Mesenchymal stem cell (in vitro differentiated cells and primary cell): ENCODE data around the gene ZNF502.

ENCODE experiments used
- DNase-seq: peaks from one replicate; pipeline ENCODE4 v3.0.0-alpha.2; 2013
- H2AFZ ChIP-seq: one replicate; pipeline ENCODE4 v1.6.1; 2013; ENCODE audit warnings: low read depth, mild to moderate bottlenecking, control low read depth, inconsistent platforms, low read length, moderate library complexity
- H2AK5ac ChIP-seq: 2 replicates; pipeline ENCODE4 v1.6.1; 2013; ENCODE audit warnings: low read length, moderate library complexity, mild to moderate bottlenecking, inconsistent platforms; ENCODE audit not compliant: severe bottlenecking
- H2BK120ac ChIP-seq: one replicate; pipeline ENCODE4 v1.6.1; 2013; ENCODE audit warnings: low read depth, mild to moderate bottlenecking, inconsistent platforms, low read length, moderate library complexity
- H2BK12ac ChIP-seq, 2 experiments: one replicate each; pipeline ENCODE4 v1.6.1; 2013; ENCODE audit warnings: inconsistent platforms in 2 of 2, low read length in 2 of 2, mild to moderate bottlenecking in 2 of 2, moderate library complexity in 2 of 2, control low read depth in 1 of 2
- H2BK15ac ChIP-seq: one replicate; pipeline ENCODE4 v1.6.1; 2013; ENCODE audit warnings: mild to moderate bottlenecking, low read depth, inconsistent platforms; ENCODE audit not compliant: poor library complexity, severe bottlenecking
- H2BK5ac ChIP-seq: 2 replicates; pipeline ENCODE4 v1.6.1; 2013; ENCODE audit warnings: low read depth, mild to moderate bottlenecking, low read length, control low read depth, inconsistent platforms; ENCODE audit not compliant: poor library complexity, severe bottlenecking
- H3K14ac ChIP-seq, 2 experiments: one replicate each; pipeline ENCODE4 v1.6.1; 2013; ENCODE audit warnings: inconsistent platforms in 2 of 2, low read length in 2 of 2, control low read depth in 1 of 2, mild to moderate bottlenecking in 1 of 2, moderate library complexity in 1 of 2
- H3K18ac ChIP-seq, 2 experiments: one replicate each; pipeline ENCODE4 v1.6.1; 2013; ENCODE audit warnings: inconsistent platforms in 2 of 2, low read length in 2 of 2, control low read depth in 1 of 2, low read depth in 1 of 2, mild to moderate bottlenecking in 1 of 2
- H3K23ac ChIP-seq, 2 experiments: one replicate each; pipeline ENCODE4 v1.6.1; 2013; ENCODE audit warnings: inconsistent platforms in 2 of 2, low read length in 2 of 2, mild to moderate bottlenecking in 2 of 2, moderate library complexity in 2 of 2, control low read depth in 1 of 2
- H3K27ac ChIP-seq: 2 replicates; pipeline ENCODE4 v1.5.1; 2013; ENCODE audit warnings: mild to moderate bottlenecking, moderate library complexity, low read length, control low read depth, inconsistent platforms; ENCODE audit not compliant: poor library complexity, severe bottlenecking
- H3K27me3 ChIP-seq, 2 experiments: 2 replicates each; pipeline versions ENCODE4 v1.6.1 to v1.7.0; 2013; ENCODE audit warnings: low read length in 2 of 2, mild to moderate bottlenecking in 2 of 2, moderate library complexity in 2 of 2, control low read depth in 1 of 2, inconsistent platforms in 1 of 2; ENCODE audit not compliant: control insufficient read depth in 1 of 2, insufficient read depth in 1 of 2
- H3K36me3 ChIP-seq, 2 experiments: 2 replicates each; pipeline versions ENCODE4 v1.6.1 to v1.7.0; 2013; ENCODE audit warnings: low read length in 2 of 2, control low read depth in 1 of 2, inconsistent platforms in 1 of 2, low read depth in 1 of 2, mild to moderate bottlenecking in 1 of 2; ENCODE audit not compliant: insufficient read depth in 2 of 2, control insufficient read depth in 1 of 2
- H3K4ac ChIP-seq, 2 experiments: one replicate each; pipeline ENCODE4 v1.6.1; 2013; ENCODE audit warnings: inconsistent platforms in 2 of 2, low read length in 2 of 2, mild to moderate bottlenecking in 2 of 2, moderate library complexity in 2 of 2, control low read depth in 1 of 2, low read depth in 1 of 2
- H3K4me1 ChIP-seq: 2 replicates; pipeline ENCODE4 v1.6.1; 2013; ENCODE audit warnings: low read depth, low read length, control low read depth; ENCODE audit not compliant: control insufficient read depth, insufficient read depth
- H3K4me2 ChIP-seq: 2 replicates; pipeline ENCODE4 v1.6.1; 2013; ENCODE audit warnings: low read length, mild to moderate bottlenecking, inconsistent platforms; ENCODE audit not compliant: poor library complexity, severe bottlenecking
- H3K4me3 ChIP-seq, 2 experiments: 2 replicates each; pipeline versions ENCODE4 v1.5.1 to v1.7.0; 2013; ENCODE audit warnings: low read length in 2 of 2, mild to moderate bottlenecking in 2 of 2, control low read depth in 1 of 2, low read depth in 1 of 2; ENCODE audit not compliant: insufficient read depth in 1 of 2
- H3K79me1 ChIP-seq: replicated peaks from 2 replicates; pipeline ENCODE4 v1.6.1; 2013; ENCODE audit warnings: mild to moderate bottlenecking, control low read depth, low read length, inconsistent platforms; ENCODE audit not compliant: poor library complexity, severe bottlenecking
- H3K9ac ChIP-seq: 2 replicates; pipeline ENCODE4 v1.7.0; 2013; ENCODE audit warnings: mild to moderate bottlenecking, low read length, moderate library complexity
- H3K9me3 ChIP-seq: 2 replicates; pipeline ENCODE4 v1.7.0; 2013; ENCODE audit warnings: mild to moderate bottlenecking, low read length; ENCODE audit not compliant: control insufficient read depth
- H4K8ac ChIP-seq: one replicate; pipeline ENCODE4 v1.6.1; 2013; ENCODE audit warnings: inconsistent platforms, mild to moderate bottlenecking, low read length, moderate library complexity
- H4K91ac ChIP-seq: one replicate; pipeline ENCODE4 v1.6.1; 2013; ENCODE audit warnings: mild to moderate bottlenecking, low read length, inconsistent platforms
- WGBS: methylation state at CpG from one replicate; pipeline ENCODE4 v1.1.7; 2013; ENCODE audit warnings: mixed read lengths; 5-methylcytosine and 5-hydroxymethylcytosine counted together

The ZNF502 gene

DNA sequence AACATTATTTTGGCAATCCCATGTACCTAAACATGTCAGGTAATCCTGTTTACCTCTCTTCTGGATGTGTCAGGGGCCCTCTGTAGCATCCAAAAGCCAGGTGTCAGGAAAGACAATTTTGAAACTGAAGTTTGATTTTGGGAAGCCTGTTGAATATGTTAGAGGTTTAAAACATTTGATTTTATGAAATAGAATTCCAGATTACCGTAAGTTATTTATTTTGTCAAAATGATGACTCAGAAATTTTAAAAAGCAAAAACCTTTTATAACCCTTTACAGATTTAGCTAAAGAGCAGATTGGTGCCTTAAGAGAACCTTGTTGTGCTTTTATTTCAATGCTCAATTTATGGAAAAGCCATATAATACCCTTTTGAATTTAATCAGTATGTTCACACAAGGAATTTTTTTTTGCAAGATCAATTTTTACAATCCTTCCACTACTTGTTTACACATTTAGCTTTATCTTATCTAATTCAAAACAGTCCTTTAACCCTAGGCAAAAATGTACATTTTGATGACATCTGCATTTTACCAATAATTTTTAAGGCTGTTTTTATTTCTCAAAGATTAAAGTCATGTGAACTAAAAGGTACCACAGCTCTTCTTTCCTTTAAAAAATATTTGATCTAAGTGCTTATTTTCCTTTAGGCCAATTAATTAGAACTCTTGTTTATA lies 59.1 kb downstream of the ZNF502 start:
- Histone ChIP-seq H3K4ac (no peak overlapping the region), H3K27me3 (no peaks in the 10 kb centered on the region), H4K91ac (no peak overlapping the region), H3K14ac (no peak overlapping the region), H3K9ac (no peak overlapping the region), H3K27ac (no peak overlapping the region), H3K23ac (no peak overlapping the region), H2AK5ac (no peak overlapping the region), H3K4me2 (no peak overlapping the region), H3K79me1 (peaks cover 39% of the 10 kb centered on the region), H2AFZ (no peak overlapping the region), H3K18ac (no peak overlapping the region), H3K4me3 (no peak overlapping the region), H2BK12ac (no peak overlapping the region), H3K9me3 (peaks cover 56% of the 10 kb centered on the region), H2BK5ac (no peak overlapping the region), H2BK120ac (no peak overlapping the region), H3K36me3 (peaks cover 0 to 3% of the 10 kb centered on the region in 2 experiments), H3K4me1 (no peaks in the 10 kb centered on the region), H2BK15ac (no peak overlapping the region), H4K8ac (no peak overlapping the region)
- WGBS, result no CpG with 5 or more reads among the region's 1 CpG
- DNase-seq, result no peak

DNA sequence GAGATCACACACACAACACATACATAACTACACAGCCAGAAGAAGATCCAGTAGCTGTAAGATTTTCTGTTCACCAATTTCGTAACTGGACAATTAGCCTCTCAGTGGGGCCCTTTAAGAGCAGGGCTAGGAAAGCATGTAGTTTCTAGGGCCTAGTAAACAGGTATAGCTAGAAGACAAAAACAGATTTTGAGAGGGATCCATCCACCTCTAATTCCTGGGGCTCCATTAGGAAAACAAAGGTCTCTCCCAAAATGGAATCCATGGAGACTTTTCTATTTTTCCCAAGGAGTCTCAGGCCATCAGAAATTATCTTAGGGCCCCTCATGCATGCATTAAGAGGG lies 59.6 kb downstream of the ZNF502 start:
- WGBS, result 100% methylated on average over 1 of the region's 1 CpG
- no peak overlapping the region for H3K18ac ChIP-seq
- H4K8ac ChIP-seq, result no peak overlapping the region
- peaks cover 38% of the 10 kb centered on the region for H3K79me1 ChIP-seq
- DNase-seq, result no peak
- H2BK12ac ChIP-seq, result no peak overlapping the region
- H3K4ac ChIP-seq, result no peak overlapping the region
- H2BK120ac ChIP-seq, result no peak overlapping the region
- no peak overlapping the region for H3K4me2 ChIP-seq
- H3K9me3 ChIP-seq, result peaks cover 56% of the 10 kb centered on the region
- no peak overlapping the region for H3K23ac ChIP-seq
- no peak overlapping the region for H3K27ac ChIP-seq
- H2BK5ac ChIP-seq, result no peak overlapping the region
- no peak overlapping the region for H2AK5ac ChIP-seq
- no peak overlapping the region for H2AFZ ChIP-seq
- H3K9ac ChIP-seq, result no peak overlapping the region
- no peak overlapping the region for H3K14ac ChIP-seq
- H3K36me3 ChIP-seq, result peaks cover 0 to 3% of the 10 kb centered on the region in 2 experiments
- no peak overlapping the region for H3K4me3 ChIP-seq
- H3K27me3 ChIP-seq, result no peaks in the 10 kb centered on the region
- no peak overlapping the region for H2BK15ac ChIP-seq
- H4K91ac ChIP-seq, result no peak overlapping the region
- H3K4me1 ChIP-seq, result no peaks in the 10 kb centered on the region
